ENCODE measurements around the gene DCC. TPM values are rescaled to one million over a fixed set of nuclear protein-coding genes. Genes with fewer than 3 reads are reported as not detected.

DCC gene
- total RNA-seq, 2 donors from 2014 or later: 0.10 to 0.48 TPM

GRCh38 chr18:52345428-52345827, 5.4 kb downstream of the DCC start:
- Histone ChIP-seq H3K9ac (ENCODE audit: low read depth in 2 of 2, low read length in 2 of 2) (no peak overlapping the region), H3K36me3 (no peaks in the 10 kb centered on the region), H3K27ac (no peak overlapping the region), H3K4me1 (no peaks in the 10 kb centered on the region), H3K9me3 (no peaks in the 10 kb centered on the region), H3K27me3 (peaks cover 16% of the 10 kb centered on the region), H3K4me3 (no peak overlapping the region)
- intact Hi-C loops (cut with DNase I): loop anchor here (10.0 kb wide), 1 partner anchor 559 kb away; no protein-coding TSS in a partner anchor
- DNase-seq: no peak
- TF ChIP-seq, protein P1, sequence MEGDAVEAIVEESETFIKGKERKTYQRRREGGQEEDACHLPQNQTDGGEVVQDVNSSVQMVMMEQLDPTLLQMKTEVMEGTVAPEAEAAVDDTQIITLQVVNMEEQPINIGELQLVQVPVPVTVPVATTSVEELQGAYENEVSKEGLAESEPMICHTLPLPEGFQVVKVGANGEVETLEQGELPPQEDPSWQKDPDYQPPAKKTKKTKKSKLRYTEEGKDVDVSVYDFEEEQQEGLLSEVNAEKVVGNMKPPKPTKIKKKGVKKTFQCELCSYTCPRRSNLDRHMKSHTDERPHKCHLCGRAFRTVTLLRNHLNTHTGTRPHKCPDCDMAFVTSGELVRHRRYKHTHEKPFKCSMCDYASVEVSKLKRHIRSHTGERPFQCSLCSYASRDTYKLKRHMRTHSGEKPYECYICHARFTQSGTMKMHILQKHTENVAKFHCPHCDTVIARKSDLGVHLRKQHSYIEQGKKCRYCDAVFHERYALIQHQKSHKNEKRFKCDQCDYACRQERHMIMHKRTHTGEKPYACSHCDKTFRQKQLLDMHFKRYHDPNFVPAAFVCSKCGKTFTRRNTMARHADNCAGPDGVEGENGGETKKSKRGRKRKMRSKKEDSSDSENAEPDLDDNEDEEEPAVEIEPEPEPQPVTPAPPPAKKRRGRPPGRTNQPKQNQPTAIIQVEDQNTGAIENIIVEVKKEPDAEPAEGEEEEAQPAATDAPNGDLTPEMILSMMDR (IDR thresholded peaks at IDR 0.05): no peak

DNA sequence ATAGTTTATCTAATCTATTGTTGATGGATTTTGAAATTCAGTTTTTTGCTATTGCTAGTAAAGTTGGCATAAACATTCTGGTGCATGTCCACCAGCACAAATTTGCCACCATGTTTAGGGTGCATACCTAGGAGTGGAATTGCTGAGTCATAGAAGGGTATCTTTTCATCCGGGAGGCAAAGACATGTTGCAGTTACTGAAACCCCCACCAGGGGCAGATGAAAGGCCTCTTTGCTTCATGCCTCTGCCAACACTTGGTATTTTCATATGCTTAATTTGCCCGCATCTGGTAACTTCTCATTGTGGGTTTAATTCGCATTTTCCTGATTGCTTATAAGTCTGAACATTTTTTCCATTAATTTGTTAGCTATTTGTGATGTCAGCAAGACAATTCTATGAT, 8.2 kb downstream of the DCC start:
- TF ChIP-seq, protein P1 (IDR thresholded peaks at IDR 0.05): peak; percentile 26
- H3K4me3 ChIP-seq: no peak overlapping the region
- H3K36me3 ChIP-seq: no peaks in the 10 kb centered on the region
- no peaks in the 10 kb centered on the region for H3K9me3 ChIP-seq
- intact Hi-C loops (cut with DNase I): loop anchor here (10.0 kb wide), 1 partner anchor 557 kb away; no protein-coding TSS in a partner anchor
- H3K4me1 ChIP-seq: no peaks in the 10 kb centered on the region
- no peak overlapping the region for H3K27ac ChIP-seq
- DNase-seq: no peak
- H3K9ac ChIP-seq (ENCODE audit: low read depth in 2 of 2, low read length in 2 of 2): no peak overlapping the region
- no peaks in the 10 kb centered on the region for H3K27me3 ChIP-seq

DNA sequence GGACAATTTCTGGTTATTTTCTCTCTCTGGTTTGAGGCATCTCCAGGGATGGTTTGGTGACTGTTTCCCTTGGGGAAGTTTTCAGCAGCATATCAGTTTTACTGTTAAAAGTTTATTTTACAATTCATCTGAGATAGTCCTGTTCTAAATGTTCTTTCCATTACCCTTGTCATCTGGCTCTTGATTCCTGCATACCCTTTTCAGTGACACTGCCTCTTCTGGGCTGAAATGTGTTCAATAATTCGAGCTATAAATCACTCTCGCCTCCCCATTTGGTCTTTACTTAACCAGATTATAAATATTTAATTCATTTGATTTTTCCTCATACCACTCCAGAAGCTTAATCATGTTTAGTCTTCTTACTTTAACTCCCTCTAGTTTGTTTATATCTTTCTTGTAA, 9.5 kb downstream of the DCC start:
- DNase-seq: no peak
- intact Hi-C loops (cut with DNase I): loop anchor here (10.0 kb wide), 1 partner anchor 555 kb away; no protein-coding TSS in a partner anchor
- Histone ChIP-seq H3K9ac (ENCODE audit: low read depth in 2 of 2, low read length in 2 of 2) (no peak overlapping the region), H3K27me3 (no peaks in the 10 kb centered on the region), H3K36me3 (no peaks in the 10 kb centered on the region), H3K9me3 (no peaks in the 10 kb centered on the region), H3K27ac (no peak overlapping the region), H3K4me3 (no peak overlapping the region), H3K4me1 (no peaks in the 10 kb centered on the region)
- TF ChIP-seq, protein P1 (IDR thresholded peaks at IDR 0.05): no peak

GRCh38 chr18:52352920-52353319, 12.9 kb downstream of the DCC start:
- intact Hi-C loops (cut with DNase I): no loop called here
- Histone ChIP-seq H3K36me3 (no peaks in the 10 kb centered on the region), H3K9ac (ENCODE audit: low read depth in 2 of 2, low read length in 2 of 2) (no peak overlapping the region), H3K4me1 (no peaks in the 10 kb centered on the region), H3K9me3 (no peaks in the 10 kb centered on the region), H3K4me3 (no peak overlapping the region), H3K27me3 (no peaks in the 10 kb centered on the region), H3K27ac (no peak overlapping the region)
- DNase-seq: no peak
- TF ChIP-seq, protein P1 (IDR thresholded peaks at IDR 0.05): no peak

- Histone ChIP-seq H3K4me1 (no peaks in the 10 kb centered on the region), H3K36me3 (no peaks in the 10 kb centered on the region), H3K27ac (no peak overlapping the region), H3K4me3 (no peak overlapping the region), H3K9ac (ENCODE audit: low read depth in 2 of 2, low read length in 2 of 2) (no peak overlapping the region), H3K27me3 (no peaks in the 10 kb centered on the region), H3K9me3 (no peaks in the 10 kb centered on the region)
- TF ChIP-seq, protein P1 (IDR thresholded peaks at IDR 0.05): no peak
- intact Hi-C loops (cut with DNase I): no loop called here
- no peak for DNase-seq
Observed at GRCh38 chr18:52353589-52353988, 13.6 kb downstream of the DCC start.

Data from colonic mucosa (tissue), 4 donors.